Type B pancreatic cell (in vitro differentiated cells): ENCODE results near the gene LMO4. TPM values are rescaled to one million over a fixed set of nuclear protein-coding genes. Genes with fewer than 3 reads are reported as not detected.

Experiments used
- DNase-seq: peaks from one replicate; pipeline ENCODE4 v3.0.0; 2021; ENCODE audit warnings: mixed read lengths; ENCODE audit not compliant: unreplicated experiment; ENCODE audit errors: extremely low spot score
- H3K27ac Mint-ChIP-seq: 2 replicates; pipeline ENCODE4 v1.8.0; 2021; ENCODE audit warnings: mild to moderate bottlenecking, mixed read lengths
- H3K27me3 Mint-ChIP-seq: 2 replicates; pipeline ENCODE4 v1.8.0; 2021; ENCODE audit warnings: mixed read lengths
- H3K36me3 Mint-ChIP-seq: 2 replicates; pipeline ENCODE4 v1.8.0; 2021; ENCODE audit warnings: mixed read lengths
- H3K4me1 Mint-ChIP-seq: one replicate; pipeline ENCODE4 v1.8.0; 2021; ENCODE audit warnings: mixed read lengths; ENCODE audit not compliant: unreplicated experiment
- H3K4me3 Mint-ChIP-seq: 2 replicates; pipeline ENCODE4 v1.8.0; 2021; ENCODE audit warnings: mild to moderate bottlenecking, mixed read lengths
- H3K9me3 Mint-ChIP-seq: 2 replicates; pipeline ENCODE4 v1.8.0; 2021; ENCODE audit warnings: mixed read lengths
- long read RNA-seq: library from polyadenylated mRNA; unstranded; transcript quantifications from one replicate; pipeline ENCODE4 v2.0.0, GENCODE V29; 2020
- total RNA-seq: library from RNA; stranded (reverse); gene quantifications from 2 replicates; pipeline ENCODE4 v1.2.1, GENCODE V29; 2021; ENCODE audit warnings: low replicate concordance
- TF ChIP-seq, protein P1 (sequence below): fragments of 200-600 bp; sonication (generic); conservative IDR thresholded peaks from 2 replicates; pipeline ENCODE4 v1.5.0; 2021; ENCODE audit warnings: antibody characterized with exemption, mild to moderate bottlenecking

The LMO4 gene, protein sequence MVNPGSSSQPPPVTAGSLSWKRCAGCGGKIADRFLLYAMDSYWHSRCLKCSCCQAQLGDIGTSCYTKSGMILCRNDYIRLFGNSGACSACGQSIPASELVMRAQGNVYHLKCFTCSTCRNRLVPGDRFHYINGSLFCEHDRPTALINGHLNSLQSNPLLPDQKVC
- 114 and 132 TPM in 2 replicates for total RNA-seq
- long read RNA-seq, full-length matches to known transcripts = 5 of 20 reads
- long read RNA-seq, partial matches to known transcripts = 5 of 20 reads
- long read RNA-seq, other reads (novel, unspliced or antisense) = 10 of 20 reads

DNA sequence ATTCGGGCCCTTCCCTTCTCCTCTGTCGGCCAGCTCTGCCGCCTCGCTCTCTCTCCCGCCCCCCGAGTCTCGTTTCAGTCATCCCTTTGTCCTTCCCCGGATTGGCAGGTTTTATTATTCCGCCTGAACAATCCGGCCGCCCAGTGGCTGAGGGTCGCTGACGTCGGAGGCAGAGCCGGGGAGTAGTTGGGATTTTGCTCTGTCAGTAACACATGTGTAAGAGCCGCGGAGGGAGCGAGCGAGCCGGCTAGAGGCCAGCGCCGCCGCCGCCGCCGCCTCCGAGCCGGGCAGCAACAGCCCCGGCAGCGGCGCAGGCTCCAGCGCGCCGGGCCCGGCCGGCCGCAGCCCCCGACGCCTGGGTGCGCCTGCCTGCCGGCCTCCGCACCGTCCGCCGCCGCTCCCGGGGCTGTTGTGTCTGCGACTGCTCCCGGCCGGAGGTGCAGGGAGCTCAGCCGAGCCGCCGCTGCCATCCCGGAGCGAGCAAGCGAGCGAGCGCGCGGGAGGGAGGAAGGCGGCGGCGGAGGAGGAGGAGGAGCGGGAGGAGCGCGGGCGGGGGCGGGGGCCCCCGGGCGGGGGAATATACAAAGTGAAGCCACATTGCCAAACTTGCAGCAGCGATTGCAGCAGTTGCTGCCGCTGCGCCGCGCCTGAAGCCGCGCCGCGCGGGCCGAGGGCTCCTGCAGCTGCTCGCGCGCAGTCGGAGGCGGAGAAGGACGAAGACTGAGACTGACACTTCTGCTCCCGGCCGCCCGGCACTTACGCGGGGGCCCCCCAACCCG is at the start of gene LMO4:
Gene LMO4, plus strand, starts transcription at position 609 of the 779 bp plus-strand sequence. CDS start 3,136 bp downstream, outside the sequence.
- H3K27me3 Mint-ChIP-seq = no peaks in the 10 kb centered on the region
- TF ChIP-seq, protein P1, sequence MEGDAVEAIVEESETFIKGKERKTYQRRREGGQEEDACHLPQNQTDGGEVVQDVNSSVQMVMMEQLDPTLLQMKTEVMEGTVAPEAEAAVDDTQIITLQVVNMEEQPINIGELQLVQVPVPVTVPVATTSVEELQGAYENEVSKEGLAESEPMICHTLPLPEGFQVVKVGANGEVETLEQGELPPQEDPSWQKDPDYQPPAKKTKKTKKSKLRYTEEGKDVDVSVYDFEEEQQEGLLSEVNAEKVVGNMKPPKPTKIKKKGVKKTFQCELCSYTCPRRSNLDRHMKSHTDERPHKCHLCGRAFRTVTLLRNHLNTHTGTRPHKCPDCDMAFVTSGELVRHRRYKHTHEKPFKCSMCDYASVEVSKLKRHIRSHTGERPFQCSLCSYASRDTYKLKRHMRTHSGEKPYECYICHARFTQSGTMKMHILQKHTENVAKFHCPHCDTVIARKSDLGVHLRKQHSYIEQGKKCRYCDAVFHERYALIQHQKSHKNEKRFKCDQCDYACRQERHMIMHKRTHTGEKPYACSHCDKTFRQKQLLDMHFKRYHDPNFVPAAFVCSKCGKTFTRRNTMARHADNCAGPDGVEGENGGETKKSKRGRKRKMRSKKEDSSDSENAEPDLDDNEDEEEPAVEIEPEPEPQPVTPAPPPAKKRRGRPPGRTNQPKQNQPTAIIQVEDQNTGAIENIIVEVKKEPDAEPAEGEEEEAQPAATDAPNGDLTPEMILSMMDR = no peak
- H3K27ac Mint-ChIP-seq = peak within 1 kb of the TSS; percentile 99
- H3K9me3 Mint-ChIP-seq = no peaks in the 10 kb centered on the region
- DNase-seq = peak; percentile 94
- peaks cover 17% of the 10 kb centered on the region for H3K36me3 Mint-ChIP-seq
- peak within 1 kb of the TSS; percentile 98 for H3K4me3 Mint-ChIP-seq
- peaks cover 36% of the 10 kb centered on the region for H3K4me1 Mint-ChIP-seq

DNA sequence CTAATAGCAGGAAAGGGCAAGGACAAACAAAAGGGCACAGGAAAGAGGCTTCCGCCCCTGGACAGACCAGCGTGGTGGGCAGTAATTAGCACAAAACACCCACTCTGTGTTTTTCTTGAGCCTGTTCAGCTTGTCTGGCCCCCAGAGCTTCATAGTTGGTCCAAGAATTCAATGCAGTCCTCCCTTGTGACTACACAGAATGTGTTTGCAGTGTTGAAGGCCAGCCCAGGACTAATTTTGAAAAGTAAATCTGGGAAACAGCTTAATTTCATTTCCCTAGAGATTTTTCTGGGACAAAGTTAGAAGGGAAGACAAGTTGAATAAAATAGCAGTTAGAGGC is 49.2 kb upstream of the LMO4 start:
- Mint-ChIP-seq H3K9me3 (no peaks in the 10 kb centered on the region), H3K27me3 (no peaks in the 10 kb centered on the region), H3K4me3 (no peak overlapping the region), H3K27ac (no peak overlapping the region), H3K4me1 (peaks cover 5% of the 10 kb centered on the region), H3K36me3 (no peaks in the 10 kb centered on the region)
- TF ChIP-seq, protein P1 = no peak
- DNase-seq = no peak

DNA sequence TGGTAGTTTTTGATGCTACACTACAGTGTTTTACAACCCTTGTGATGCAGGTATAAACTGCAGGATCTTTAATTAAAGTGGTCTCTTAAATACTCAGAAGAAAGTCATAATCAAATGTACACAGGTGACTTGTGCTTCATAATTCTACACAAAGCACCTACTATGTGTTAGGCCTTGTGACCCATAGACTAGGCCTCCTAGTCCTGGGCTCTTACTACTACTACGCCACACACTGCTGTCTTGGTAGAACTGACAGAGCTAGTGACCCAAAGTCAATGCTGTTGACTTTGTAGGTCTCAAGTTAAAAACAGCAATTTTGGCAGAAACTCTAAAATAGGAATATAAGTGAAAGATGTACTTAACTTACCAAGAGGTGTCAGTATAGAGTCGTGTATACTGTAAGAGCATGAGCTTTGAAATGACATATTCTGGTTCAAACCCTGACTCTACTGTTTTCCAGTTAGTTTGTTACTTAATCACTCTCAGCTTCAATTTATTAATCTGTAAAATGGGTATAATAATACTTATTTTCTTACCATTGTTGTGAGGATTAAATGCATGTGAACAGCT is 48.6 kb upstream of the LMO4 start:
- H3K36me3 Mint-ChIP-seq = no peaks in the 10 kb centered on the region
- H3K9me3 Mint-ChIP-seq = no peaks in the 10 kb centered on the region
- H3K27me3 Mint-ChIP-seq = no peaks in the 10 kb centered on the region
- TF ChIP-seq, protein P1 = peak; percentile 34
- no peak for DNase-seq
- no peak overlapping the region for H3K4me3 Mint-ChIP-seq
- peaks cover 5% of the 10 kb centered on the region for H3K4me1 Mint-ChIP-seq
- H3K27ac Mint-ChIP-seq = no peak overlapping the region

DNA sequence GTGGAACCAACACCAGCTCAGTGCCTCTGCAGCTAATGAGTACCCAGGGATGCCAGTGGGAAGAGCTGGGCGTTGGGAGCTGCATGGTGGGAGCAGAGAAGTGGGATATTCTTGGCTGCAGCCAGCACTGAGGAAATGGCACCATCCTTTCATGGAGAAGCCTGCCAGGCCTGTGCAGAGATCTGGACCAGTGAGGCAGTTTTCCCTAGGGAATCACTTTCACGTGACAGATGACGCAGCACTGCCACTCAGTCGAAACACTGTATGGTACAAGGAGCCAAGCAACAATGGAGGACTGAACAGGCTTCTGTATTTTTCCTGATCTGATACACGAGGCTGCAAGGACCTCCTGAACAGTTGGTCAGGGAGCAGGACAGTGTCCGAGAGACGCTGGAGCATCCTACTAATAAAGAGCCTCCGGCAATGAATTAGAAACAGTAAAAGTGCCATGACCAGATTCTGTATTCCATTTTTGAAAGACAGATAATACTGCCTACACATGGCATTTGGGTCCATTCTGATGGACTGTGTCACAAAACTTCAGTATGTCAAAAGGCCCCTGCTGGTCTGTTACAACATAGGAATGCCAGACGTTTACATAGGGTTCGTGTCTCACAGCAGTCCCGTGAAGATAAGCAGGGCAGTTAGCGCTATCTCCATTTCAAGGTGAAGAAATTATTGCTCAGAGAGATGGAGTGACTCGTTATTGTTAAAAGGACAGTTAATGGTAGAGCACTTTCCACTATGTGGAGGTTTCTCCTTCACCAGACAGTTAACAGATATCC is 44.0 kb upstream of the LMO4 start:
- Mint-ChIP-seq H3K9me3 (no peaks in the 10 kb centered on the region), H3K4me3 (no peak overlapping the region), H3K27me3 (no peaks in the 10 kb centered on the region), H3K36me3 (no peaks in the 10 kb centered on the region), H3K27ac (no peak overlapping the region), H3K4me1 (no peaks in the 10 kb centered on the region)
- DNase-seq = no peak
- TF ChIP-seq, protein P1 = no peak

DNA sequence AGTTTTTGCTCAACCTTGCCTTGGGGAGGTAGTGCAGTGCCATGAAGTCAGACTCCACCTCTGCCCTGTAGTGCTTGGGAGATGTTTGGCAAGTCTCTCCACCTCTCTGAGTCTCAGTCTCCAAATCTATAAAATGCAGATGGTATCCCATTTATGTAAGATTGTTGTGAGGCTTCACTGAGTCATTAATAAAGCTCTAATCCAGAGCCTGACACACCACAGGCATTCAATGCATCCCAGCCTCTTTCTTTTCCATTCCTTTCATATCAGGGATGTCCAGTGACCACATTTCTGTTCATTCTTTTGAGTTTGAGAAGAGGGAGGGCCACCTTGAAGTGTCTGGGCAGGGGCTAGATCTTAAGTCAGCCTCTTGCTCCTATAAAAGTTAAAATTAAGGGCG is 37.6 kb upstream of the LMO4 start:
- Mint-ChIP-seq H3K4me3 (no peak overlapping the region), H3K9me3 (no peaks in the 10 kb centered on the region), H3K27ac (no peak overlapping the region), H3K27me3 (peaks cover 12% of the 10 kb centered on the region), H3K4me1 (peaks cover 17% of the 10 kb centered on the region), H3K36me3 (no peaks in the 10 kb centered on the region)
- no peak for DNase-seq
- TF ChIP-seq, protein P1 = no peak
